ENCODE results near the gene FOXP3.
"Not testable (repeated sequence)": the region's sequence is repeated elsewhere in the genome, so short reads cannot be mapped to it uniquely, and the experiment has no call there.

FOXP3 gene

GRCh38 chrX:49264460-49264859, at the start of gene FOXP3:
Gene FOXP3 (minus strand): TSS chrX:49264710. CDS start chrX:49258505, 6,205 bp downstream.
- DNase-seq (ENCODE audit: low read depth) = no peak

- DNase-seq (ENCODE audit: low read depth) = no peak
Measured at GRCh38 chrX:49312176-49312575, 47.7 kb upstream of the FOXP3 start.

- DNase-seq (ENCODE audit: low read depth) = no peak
Measured at GRCh38 chrX:49310371-49310770, 45.9 kb upstream of the FOXP3 start.

GRCh38 chrX:49309401-49309981, 45.0 kb upstream of the FOXP3 start:
- DNase-seq (ENCODE audit: low read depth) = peak; percentile 29

GRCh38 chrX:49308604-49309269, 44.2 kb upstream of the FOXP3 start:
- DNase-seq (ENCODE audit: low read depth) = peak; percentile 23

GRCh38 chrX:49307775-49308174, 43.3 kb upstream of the FOXP3 start:
- DNase-seq (ENCODE audit: low read depth) = not testable (repeated sequence)

- DNase-seq (ENCODE audit: low read depth) = no peak
Measured at GRCh38 chrX:49303346-49303745, 38.8 kb upstream of the FOXP3 start, which contains the start of gene GAGE10. Gene GAGE10 (plus strand): TSS chrX:49303646. CDS start chrX:49304860, 1,214 bp downstream.

- DNase-seq (ENCODE audit: low read depth) = no peak
Measured at GRCh38 chrX:49300703-49301102, 36.2 kb upstream of the FOXP3 start.

GRCh38 chrX:49299293-49299692, 34.8 kb upstream of the FOXP3 start:
- not testable (repeated sequence) for DNase-seq (ENCODE audit: low read depth)

GRCh38 chrX:49292400-49293362, 28.2 kb upstream of the FOXP3 start:
- DNase-seq (ENCODE audit: low read depth) = no peak

- DNase-seq (ENCODE audit: low read depth) = peak; percentile 62
Measured at GRCh38 chrX:49291615-49292337, 27.3 kb upstream of the FOXP3 start.

- DNase-seq (ENCODE audit: low read depth) = no peak
Measured at GRCh38 chrX:49290215-49290614, 25.7 kb upstream of the FOXP3 start.

- no peak for DNase-seq (ENCODE audit: low read depth)
Measured at GRCh38 chrX:49287665-49288064, 23.2 kb upstream of the FOXP3 start.

GRCh38 chrX:49286581-49286980, 22.1 kb upstream of the FOXP3 start:
- no peak for DNase-seq (ENCODE audit: low read depth)

- no peak for DNase-seq (ENCODE audit: low read depth)
Measured at GRCh38 chrX:49286136-49286535, 21.6 kb upstream of the FOXP3 start.

- DNase-seq (ENCODE audit: low read depth) = no peak
Measured at GRCh38 chrX:49284212-49284611, 19.7 kb upstream of the FOXP3 start.

GRCh38 chrX:49282647-49283011, 18.1 kb upstream of the FOXP3 start:
- peak; percentile 20 for DNase-seq (ENCODE audit: low read depth)

- DNase-seq (ENCODE audit: low read depth) = no peak
Measured at GRCh38 chrX:49278081-49278480, 13.6 kb upstream of the FOXP3 start.

GRCh38 chrX:49277535-49277830, 13.0 kb upstream of the FOXP3 start:
- DNase-seq (ENCODE audit: low read depth) = no peak

GRCh38 chrX:49276671-49277534, 12.4 kb upstream of the FOXP3 start:
- no peak for DNase-seq (ENCODE audit: low read depth)

GRCh38 chrX:49276207-49276606, 11.7 kb upstream of the FOXP3 start:
- DNase-seq (ENCODE audit: low read depth) = no peak
